GM12872 (cell line): ENCODE results near the gene WDR5.

Experiments
- TF ChIP-seq, protein P1 (sequence below): IDR thresholded peaks from 3 replicates; pipeline ENCODE4 v1.5.1; 2011; ENCODE audit warnings: low read depth, mild to moderate bottlenecking, low read length, moderate library complexity; ENCODE audit not compliant: insufficient read depth

WDR5 gene

DNA sequence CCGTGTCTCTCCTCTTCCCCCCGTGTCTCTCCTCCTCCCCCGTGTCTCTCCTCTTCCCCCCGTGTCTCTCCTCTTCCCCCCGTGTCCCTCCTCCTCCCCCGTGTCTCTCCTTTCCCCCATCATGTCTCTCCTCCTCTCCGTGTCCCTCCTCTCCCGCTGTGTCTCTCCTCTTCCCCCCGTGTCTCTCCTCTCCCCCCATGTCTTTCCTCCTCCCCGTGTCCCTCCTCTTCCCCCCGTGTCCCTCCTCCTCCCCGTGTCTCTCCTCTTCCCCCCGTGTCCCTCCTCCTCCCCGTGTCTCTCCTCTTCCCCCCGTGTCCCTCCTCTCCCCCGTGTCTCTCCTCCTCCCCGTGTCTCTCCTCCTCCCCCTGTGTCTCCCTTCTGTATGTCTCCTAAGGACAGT is 41.3 kb downstream of the WDR5 start:
- TF ChIP-seq, protein P1, sequence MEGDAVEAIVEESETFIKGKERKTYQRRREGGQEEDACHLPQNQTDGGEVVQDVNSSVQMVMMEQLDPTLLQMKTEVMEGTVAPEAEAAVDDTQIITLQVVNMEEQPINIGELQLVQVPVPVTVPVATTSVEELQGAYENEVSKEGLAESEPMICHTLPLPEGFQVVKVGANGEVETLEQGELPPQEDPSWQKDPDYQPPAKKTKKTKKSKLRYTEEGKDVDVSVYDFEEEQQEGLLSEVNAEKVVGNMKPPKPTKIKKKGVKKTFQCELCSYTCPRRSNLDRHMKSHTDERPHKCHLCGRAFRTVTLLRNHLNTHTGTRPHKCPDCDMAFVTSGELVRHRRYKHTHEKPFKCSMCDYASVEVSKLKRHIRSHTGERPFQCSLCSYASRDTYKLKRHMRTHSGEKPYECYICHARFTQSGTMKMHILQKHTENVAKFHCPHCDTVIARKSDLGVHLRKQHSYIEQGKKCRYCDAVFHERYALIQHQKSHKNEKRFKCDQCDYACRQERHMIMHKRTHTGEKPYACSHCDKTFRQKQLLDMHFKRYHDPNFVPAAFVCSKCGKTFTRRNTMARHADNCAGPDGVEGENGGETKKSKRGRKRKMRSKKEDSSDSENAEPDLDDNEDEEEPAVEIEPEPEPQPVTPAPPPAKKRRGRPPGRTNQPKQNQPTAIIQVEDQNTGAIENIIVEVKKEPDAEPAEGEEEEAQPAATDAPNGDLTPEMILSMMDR = no peak

- TF ChIP-seq, protein P1 = no peak
These were observed 41.9 kb downstream of the WDR5 start for GRCh38 chr9:134177624-134178393.

- TF ChIP-seq, protein P1 = no peak
These were observed 42.5 kb downstream of the WDR5 start for GRCh38 chr9:134178394-134178767.

DNA sequence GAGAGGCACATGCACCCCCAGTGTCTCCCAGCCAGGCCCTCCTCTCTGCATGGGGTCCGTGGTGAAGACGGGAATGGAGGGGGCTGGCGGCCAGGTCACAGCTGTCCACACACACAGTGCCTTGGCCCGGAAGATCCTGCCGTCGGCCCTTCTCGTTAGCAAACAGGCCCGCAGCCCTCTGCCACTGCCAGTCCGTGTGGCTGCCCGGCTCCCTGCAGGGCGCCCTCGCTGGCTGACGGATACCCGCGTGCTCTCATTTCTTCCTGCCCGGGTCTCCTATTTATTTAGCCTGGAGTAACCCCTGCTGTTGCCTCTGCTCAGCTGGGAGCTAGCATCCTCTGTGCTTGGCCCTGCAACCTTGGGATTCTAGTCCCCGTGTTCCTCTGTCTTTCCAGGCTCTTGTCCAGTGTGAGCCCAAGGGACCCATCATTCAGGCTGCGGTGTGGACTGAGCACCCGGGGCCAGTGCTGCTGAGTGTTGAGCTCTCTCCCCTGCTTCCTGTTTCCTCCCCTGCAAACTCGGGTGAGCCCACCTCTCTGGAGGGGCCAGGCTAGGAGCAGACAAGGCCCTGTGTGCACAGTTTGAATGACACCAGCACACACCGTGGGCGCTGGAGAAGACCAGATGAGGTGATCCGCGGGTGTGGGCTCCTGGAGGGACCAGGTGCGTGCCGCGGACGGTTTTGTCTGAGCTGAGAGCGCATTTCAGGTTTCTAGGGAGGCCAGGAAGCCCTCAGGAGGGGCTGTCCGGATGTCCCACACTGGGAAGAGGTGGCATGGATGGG is 43.1 kb downstream of the WDR5 start:
- TF ChIP-seq, protein P1 = no peak

DNA sequence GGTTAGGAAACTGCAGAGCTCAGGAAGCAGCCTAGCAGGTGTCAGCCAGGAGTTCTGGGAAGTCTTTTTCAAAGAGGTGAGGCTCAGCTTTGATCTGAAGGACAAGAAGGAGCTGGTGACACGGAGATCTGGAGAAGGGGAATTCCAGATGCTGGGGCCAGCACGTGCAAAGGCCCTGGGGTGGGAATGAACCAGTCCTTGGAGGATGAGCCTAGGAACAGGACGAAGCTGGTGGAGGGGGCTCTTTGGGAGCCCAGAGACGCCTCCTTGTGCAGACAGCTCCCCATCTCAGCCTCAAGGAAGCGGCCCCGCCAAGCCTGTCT is 43.7 kb downstream of the WDR5 start:
- TF ChIP-seq, protein P1 = no peak

- TF ChIP-seq, protein P1 = no peak
These were observed 44.3 kb downstream of the WDR5 start for GRCh38 chr9:134179918-134180785.

GRCh38 chr9:134180786-134181647 is 45.1 kb downstream of the WDR5 start:
- TF ChIP-seq, protein P1 = no peak
